ENCODE measurements around the gene ZNF331. TPM values are rescaled to one million over a fixed set of nuclear protein-coding genes. Genes with fewer than 3 reads are reported as not detected.

Gene ZNF331
- total and polyA plus RNA-seq, 2 of the 8 experiments (the other 6 are each of a cell fraction or from before 2014, with no cell fraction given): 30.0 to 44.1 TPM

DNA sequence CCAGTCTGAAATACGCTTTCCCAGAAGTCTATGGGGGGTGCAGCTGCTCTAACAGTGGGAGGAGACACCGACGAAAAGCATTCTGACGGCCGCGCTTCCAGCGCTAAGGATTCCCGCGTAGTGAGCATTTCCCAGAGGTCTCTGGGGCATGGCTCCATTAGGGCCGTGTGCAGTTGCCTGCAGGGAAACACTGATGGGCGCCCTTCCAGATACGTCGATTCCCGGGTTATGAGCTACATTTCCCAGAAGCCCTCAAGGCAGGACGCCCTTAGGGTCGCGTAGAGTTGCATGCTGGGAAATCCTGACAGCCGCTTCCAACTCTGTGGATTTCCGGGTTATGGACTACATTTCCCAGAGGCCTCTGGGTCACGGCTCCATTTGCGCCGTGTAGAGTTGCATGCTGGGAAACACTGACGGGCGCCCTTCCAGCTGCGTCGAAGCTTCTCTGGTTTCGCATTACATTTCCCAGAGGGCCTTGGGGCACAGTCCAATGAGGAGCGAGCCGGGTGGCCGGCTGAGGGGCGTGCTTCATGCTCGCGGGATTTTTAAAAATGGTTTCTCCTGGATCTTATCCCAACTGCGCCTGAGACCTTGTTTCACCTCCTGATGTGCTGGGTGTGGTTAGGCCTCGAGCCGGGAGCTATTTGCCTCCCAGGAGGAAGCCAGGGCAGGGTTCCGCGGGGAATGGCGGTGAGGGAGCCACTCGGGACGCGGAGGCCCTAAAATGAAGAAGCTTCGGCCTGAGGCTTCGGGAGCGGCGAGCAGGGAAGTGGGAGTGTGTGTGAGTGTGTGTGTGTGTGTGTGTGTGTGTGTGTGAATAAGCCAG, 17.2 kb upstream of the ZNF331 start:
- peak overlapping the region; percentile 62 for H4K8ac ChIP-seq (ENCODE audit: extremely low read depth, insufficient read depth, low read length)
- H2BK12ac ChIP-seq (ENCODE audit: low read depth, low read length): no peak overlapping the region
- H2BK20ac ChIP-seq (ENCODE audit: low read length): no peak overlapping the region
- no peak overlapping the region for H3K4ac ChIP-seq (replicated peaks; ENCODE audit: insufficient read length, low read depth, low read length)
- no peak overlapping the region for H3K23ac ChIP-seq (ENCODE audit: insufficient read length)
- DNase-seq (ENCODE audit: low read depth in 1 of 2, low spot score in 2 of 2) (peak; percentile 86 to 96), FAIRE-seq (peak; percentile 95)
- WGBS, 2 experiments (ENCODE audit: extremely low coverage in 1 of 2, insufficient coverage in 1 of 2, insufficient read length in 1 of 2, insufficient replicate concordance in 2 of 2, low coverage in 1 of 2, low lambda C conversion rate in 2 of 2, missing lambda C conversion rate in 1 of 2): 3% methylated on average over 45 of the region's 46 CpGs; no CpG with 5 or more reads in 1 of the 2 experiments
- no peak overlapping the region for H2BK120ac ChIP-seq (replicated peaks; ENCODE audit: low read depth, low read length)
- peaks cover 0 to 10% (median 3%) of the 10 kb centered on the region in 4 experiments; a peak in 3 of 8 replicates for H3K36me3 ChIP-seq (ENCODE audit: control insufficient read depth in 2 of 4, insufficient read depth in 4 of 4, low read length in 3 of 4)
- H3K18ac ChIP-seq (ENCODE audit: extremely low read depth, low read length): peak overlapping the region; percentile 94
- peak overlapping the region; percentile 89 for H2AFZ ChIP-seq (ENCODE audit: low read length)
- no peak overlapping the region for H2BK15ac ChIP-seq (ENCODE audit: low read length)
- peaks cover 9% of the 10 kb centered on the region for H3K23me2 ChIP-seq (ENCODE audit: low read depth, low read length)
- peaks cover 0 to 5% of the 10 kb centered on the region in 2 experiments for H4K20me1 ChIP-seq (replicated peaks in 1 of 2; ENCODE audit: control insufficient read depth in 1 of 2, insufficient read depth in 2 of 2, low read length in 2 of 2)
- peaks cover 0 to 3% (median 1%) of the 10 kb centered on the region in 4 experiments; a peak in 2 of 7 replicates for H3K27me3 ChIP-seq (replicated peaks in 1 of 4; ENCODE audit: control insufficient read depth in 3 of 4, extremely low read depth in 1 of 4, insufficient read depth in 3 of 4, low read length in 3 of 4)
- H3K79me2 ChIP-seq (ENCODE audit: control insufficient read depth in 1 of 2, insufficient read depth in 2 of 2, low read length in 2 of 2): peaks cover 10 to 31% of the 10 kb centered on the region in 2 experiments; a peak in 3 of 4 replicates
- H3K4me1 ChIP-seq (replicated peaks in 1 of 4; ENCODE audit: control insufficient read depth in 3 of 4, insufficient read depth in 4 of 4, low read length in 3 of 4): peaks cover 0 to 9% (median 2%) of the 10 kb centered on the region in 4 experiments; a peak in 4 of 7 replicates
- H4K5ac ChIP-seq (ENCODE audit: insufficient read length, low read depth, low read length): peak overlapping the region; percentile 83
- peak overlapping the region; percentile 36 to 93 (median 81) for H3K9ac ChIP-seq (replicated peaks in 1 of 4; ENCODE audit: extremely low read depth in 1 of 4, low read depth in 3 of 4, low read length in 3 of 4)
- H3K79me1 ChIP-seq (ENCODE audit: low read depth, low read length): peaks cover 3% of the 10 kb centered on the region; the same call in 1 of the 2 replicates
- ChIA-PET CTCF (ENCODE audit: partially characterized antibody) (interaction anchor here (0.9 to 2.2 kb wide), 7 partner anchors 9 to 326 kb away, joined by 3 to 13 read pairs (median 4); no protein-coding TSS in a partner anchor), POLR2A (ENCODE audit: partially characterized antibody) (interaction anchor here (0.6 to 2.6 kb wide), 22 partner anchors 9 to 265 kb away, joined by 3 to 13 read pairs (median 4); partner anchors contain the start of gene ZNF331)
- H3K56ac ChIP-seq (replicated peaks; ENCODE audit: insufficient read length, low read depth, low read length): peak overlapping the region; percentile 73
- H3K27ac ChIP-seq (ENCODE audit: low read depth, low read length): peak overlapping the region; percentile 57; the same call in 1 of the 2 replicates
- H3K4me2 ChIP-seq (ENCODE audit: insufficient read depth in 1 of 2, low read depth in 2 of 2, low read length in 2 of 2): peak overlapping the region; percentile 72 to 98
- H2BK5ac ChIP-seq (ENCODE audit: low read depth, low read length): peak overlapping the region; percentile 89
- H3K14ac ChIP-seq (ENCODE audit: insufficient read length): no peak overlapping the region
- no peaks in the 10 kb centered on the region; a peak in 1 of 4 replicates for H3K9me3 ChIP-seq (ENCODE audit: insufficient read depth in 2 of 2, low read depth in 1 of 2, low read length in 1 of 2)
- H4K91ac ChIP-seq (replicated peaks; ENCODE audit: insufficient read length, low read length): no peak overlapping the region
- peak overlapping the region; percentile 82 to 98 (median 91) for H3K4me3 ChIP-seq (ENCODE audit: extremely low read depth in 1 of 4, insufficient read depth in 2 of 4, low read depth in 3 of 4, low read length in 4 of 4)
- H2AK5ac ChIP-seq (ENCODE audit: low read depth, low read length): no peak overlapping the region
- TF ChIP-seq ZNF274 (IDR thresholded peaks at IDR 0.05; ENCODE audit: borderline replicate concordance, extremely low read depth, low read length) (no peak), KDM5A (IDR thresholded peaks at IDR 0.05; ENCODE audit: low read length) (peak; percentile 88), EGR1 (IDR thresholded peaks at IDR 0.05; ENCODE audit: borderline replicate concordance, low read depth, low read length) (no peak), SP4 (IDR thresholded peaks at IDR 0.05; ENCODE audit: low read length) (peak; percentile 90), CHD2 (IDR thresholded peaks at IDR 0.05; ENCODE audit: low read length) (peak; percentile 54), POLR2A (IDR thresholded peaks at IDR 0.05; ENCODE audit: control extremely low read depth in 1 of 2, low read depth in 2 of 2, low read length in 2 of 2) (peak in 1 of 2 experiments; percentile 50; a peak in 2 of 3 replicates), POLR2AphosphoS5 (IDR thresholded peaks at IDR 0.05; ENCODE audit: low read depth, low read length) (0 out of 2 replicates have a peak, but pooled peaks have one; percentile 26), EP300 (IDR thresholded peaks at IDR 0.05; ENCODE audit: borderline replicate concordance in 1 of 2, low read depth in 2 of 2, low read length in 2 of 2) (0 out of 3 replicates have a peak, but pooled peaks of 1 of the 2 experiments have one; percentile 5), RFX5 (IDR thresholded peaks at IDR 0.05; ENCODE audit: borderline replicate concordance, low read depth, low read length) (no peak), YY1 (IDR thresholded peaks at IDR 0.05; ENCODE audit: low read depth, low read length) (peak; percentile 91), SAP30 (IDR thresholded peaks at IDR 0.05; ENCODE audit: insufficient read depth, insufficient replicate concordance, low read length) (peak; percentile 98)

Data from H1 (cell line).